ENCODE results near the gene TTC9B.
"Not testable (repeated sequence)": the region's sequence is repeated elsewhere in the genome, so short reads cannot be mapped to it uniquely, and the experiment has no call there.

TTC9B gene

GRCh38 chr19:40214936-40215335 is 3.2 kb downstream of the TTC9B start:
- no peak for DNase-seq (ENCODE audit: low spot score)

- no peak for DNase-seq (ENCODE audit: low spot score)
These were observed 4.2 kb downstream of the TTC9B start for GRCh38 chr19:40213882-40214570.

- DNase-seq (ENCODE audit: low spot score): no peak
These were observed 4.8 kb downstream of the TTC9B start for GRCh38 chr19:40213251-40213829.

DNA sequence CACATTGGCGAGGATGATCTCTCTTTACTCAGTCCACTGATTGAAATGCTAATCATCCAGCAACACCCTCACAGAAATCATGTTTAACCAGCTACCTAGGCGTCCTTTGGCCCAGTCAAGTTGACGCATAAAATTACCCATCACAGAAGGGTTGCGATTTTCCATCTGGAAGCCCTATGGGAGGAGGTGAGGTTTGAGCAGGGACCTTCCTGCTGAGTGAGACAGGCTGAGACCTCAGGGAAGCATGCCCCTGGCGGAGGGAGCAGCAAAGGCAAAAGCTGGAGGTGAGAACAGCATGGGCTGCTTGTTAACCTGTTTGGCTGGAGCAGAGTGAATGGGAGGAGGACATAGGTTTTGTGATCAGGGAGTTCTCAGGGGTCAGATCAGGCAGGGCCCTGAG is 7.3 kb downstream of the TTC9B start:
- no peak for DNase-seq (ENCODE audit: low spot score)

GRCh38 chr19:40208602-40209001 is 9.6 kb downstream of the TTC9B start:
- no peak for DNase-seq (ENCODE audit: low spot score)

DNA sequence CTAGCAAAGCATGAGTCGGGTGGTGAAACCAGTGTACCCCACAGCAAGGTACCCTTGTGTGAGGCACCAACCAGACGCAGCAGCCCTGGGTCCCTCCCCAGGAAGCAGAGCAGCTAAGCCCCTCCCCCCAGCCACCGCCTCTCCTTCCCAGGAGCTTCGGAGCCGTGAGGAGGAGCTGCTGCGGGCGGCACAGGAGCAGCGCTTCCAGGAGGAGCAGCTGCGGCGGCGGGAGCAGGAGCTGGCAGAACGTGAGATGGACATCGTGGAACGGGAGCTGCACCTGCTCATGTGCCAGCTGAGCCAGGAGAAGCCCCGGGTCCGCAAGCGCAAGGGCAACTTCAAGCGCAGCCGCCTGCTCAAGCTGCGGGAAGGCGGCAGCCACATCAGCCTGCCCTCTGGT is 12.4 kb downstream of the TTC9B start:
- no peak for DNase-seq (ENCODE audit: low spot score)

DNA sequence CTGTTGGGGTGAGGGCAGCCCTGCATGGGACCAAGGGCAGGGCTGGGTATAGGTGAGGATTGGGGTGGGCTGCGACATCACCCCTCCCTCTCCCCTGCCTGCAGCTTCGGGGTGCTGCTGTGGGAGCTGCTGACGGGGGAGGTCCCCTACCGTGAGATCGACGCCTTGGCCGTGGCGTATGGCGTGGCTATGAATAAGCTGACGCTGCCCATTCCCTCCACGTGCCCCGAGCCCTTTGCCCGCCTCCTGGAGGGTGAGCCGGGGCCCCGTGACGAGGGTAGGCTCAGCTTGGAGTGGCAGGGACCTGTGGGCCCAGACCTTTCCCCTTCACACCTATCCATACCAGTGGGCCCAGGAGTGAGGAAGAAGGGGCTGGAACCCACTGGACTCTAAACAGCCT is 13.8 kb downstream of the TTC9B start:
- no peak for DNase-seq (ENCODE audit: low spot score)

DNA sequence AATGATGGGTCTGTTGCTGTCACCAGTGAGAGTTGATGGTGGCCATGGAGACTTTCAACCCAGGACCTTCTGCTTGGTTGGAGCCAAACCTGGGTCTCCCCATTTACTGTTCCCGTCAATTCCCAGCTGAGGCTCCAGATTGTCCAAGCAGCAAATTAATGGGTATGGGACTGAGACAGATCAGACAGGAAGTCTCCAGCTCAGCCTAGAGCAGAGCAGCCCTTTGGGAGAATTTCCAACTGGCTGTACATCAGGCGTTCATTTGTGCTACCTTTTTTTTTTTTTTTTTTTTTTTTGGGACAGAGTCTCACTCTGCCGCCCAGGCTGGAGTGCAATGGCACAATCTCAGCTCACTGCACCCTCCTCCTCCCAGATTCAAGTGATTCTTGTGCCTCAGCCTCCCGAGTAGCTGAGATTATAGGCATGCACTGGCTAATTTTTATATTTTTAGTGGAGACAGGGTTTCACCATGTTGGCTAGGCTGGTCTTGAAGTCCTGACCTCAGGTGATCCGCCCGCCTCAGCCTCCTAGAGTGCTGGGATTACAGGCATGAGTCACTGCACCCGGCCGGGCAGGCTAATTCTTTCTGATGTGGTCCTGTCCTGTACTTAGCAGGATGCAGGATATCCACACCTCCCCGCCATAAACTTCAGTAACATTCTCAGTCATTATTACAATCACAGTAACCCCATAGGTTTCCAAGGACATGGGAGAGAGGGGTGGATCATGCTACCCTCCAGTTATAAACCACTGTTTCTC is 17.7 kb downstream of the TTC9B start:
- DNase-seq (ENCODE audit: low spot score): no peak

DNA sequence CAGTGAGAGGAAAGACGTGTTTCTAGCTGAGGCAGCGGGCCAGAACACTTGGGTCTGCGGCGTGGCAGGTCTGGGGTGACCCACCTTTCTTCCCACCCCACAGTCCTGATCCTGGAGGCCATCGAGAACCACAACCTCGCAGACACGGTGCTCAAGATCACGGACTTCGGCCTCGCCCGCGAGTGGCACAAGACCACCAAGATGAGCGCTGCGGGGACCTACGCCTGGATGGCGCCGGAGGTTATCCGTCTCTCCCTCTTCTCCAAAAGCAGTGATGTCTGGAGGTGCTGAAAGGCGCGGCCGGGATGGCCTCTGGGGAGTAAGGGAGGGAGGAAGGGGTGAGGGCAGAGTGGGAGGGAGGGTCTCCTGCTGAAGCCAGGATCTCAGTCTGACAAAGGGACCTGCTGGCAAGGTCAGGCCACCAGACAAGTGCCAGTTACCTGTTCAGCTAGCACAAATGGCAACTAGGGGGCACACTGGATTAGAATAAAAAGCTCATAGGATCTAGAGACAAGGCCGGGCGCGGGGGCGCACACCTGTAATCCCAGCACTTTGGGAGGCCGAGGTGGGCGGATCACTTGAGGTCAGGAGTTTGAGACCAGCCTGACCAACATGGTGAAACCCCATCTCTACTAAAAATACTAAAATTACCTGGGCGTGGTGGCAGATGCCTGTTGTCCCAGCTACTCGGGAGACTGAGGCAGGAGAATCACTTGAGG is 19.8 kb downstream of the TTC9B start:
- no peak for DNase-seq (ENCODE audit: low spot score)

DNA sequence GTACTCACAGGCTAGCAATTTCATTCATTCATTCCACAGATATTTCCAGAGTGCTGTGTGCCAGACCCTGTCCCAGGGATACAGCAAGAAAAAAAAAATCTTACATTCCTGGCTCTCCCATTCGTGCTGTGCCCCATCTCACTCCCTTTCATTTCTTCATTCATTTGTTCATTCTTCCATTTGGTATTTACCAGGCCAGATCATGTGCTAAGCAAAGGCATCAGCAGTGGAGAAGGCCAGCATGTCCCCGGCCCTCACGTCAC is 24.7 kb downstream of the TTC9B start:
- DNase-seq (ENCODE audit: low spot score): no peak

DNA sequence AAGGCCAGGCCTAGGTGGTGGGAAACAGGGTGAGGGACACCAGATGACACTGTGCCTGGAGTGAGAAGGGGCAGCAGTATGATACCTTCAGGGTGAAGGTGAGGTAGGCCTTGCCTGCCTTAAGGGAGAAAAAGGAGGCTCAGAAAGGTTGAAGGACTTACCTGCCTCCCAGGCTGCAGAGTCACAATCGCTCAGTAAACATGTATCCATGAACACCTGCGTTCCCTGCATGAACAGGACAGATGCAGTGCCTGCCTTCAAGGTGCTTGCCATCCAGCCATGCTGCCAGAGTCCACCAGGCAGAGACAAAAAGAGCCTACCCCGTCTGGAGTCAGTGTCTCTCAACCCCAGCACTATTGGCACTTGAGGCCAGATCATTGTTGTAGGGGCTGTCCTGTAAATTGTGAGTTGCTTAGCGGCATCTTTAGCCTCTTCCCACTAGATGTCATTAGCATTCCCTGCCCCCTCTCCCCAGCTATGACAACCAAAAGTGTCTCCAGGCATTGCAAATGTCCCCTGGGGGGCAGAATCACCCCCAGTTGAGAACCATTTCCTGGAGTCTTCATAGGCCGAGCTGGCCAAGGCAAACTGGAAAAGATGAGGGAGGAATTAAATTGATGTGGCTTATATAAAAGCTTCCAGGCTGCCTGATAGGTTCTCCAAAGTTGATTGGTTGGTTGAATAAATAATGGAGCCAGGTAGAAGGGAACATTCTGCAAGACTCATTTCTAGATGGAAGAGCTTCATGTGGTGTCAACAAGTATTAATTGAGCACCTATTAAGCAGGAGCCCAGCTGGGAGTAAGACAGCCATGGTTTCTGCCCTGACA is 25.2 kb downstream of the TTC9B start:
- DNase-seq (ENCODE audit: low spot score): no peak

- DNase-seq (ENCODE audit: low spot score): no peak
These were observed 26.1 kb downstream of the TTC9B start for GRCh38 chr19:40191836-40192646.

DNA sequence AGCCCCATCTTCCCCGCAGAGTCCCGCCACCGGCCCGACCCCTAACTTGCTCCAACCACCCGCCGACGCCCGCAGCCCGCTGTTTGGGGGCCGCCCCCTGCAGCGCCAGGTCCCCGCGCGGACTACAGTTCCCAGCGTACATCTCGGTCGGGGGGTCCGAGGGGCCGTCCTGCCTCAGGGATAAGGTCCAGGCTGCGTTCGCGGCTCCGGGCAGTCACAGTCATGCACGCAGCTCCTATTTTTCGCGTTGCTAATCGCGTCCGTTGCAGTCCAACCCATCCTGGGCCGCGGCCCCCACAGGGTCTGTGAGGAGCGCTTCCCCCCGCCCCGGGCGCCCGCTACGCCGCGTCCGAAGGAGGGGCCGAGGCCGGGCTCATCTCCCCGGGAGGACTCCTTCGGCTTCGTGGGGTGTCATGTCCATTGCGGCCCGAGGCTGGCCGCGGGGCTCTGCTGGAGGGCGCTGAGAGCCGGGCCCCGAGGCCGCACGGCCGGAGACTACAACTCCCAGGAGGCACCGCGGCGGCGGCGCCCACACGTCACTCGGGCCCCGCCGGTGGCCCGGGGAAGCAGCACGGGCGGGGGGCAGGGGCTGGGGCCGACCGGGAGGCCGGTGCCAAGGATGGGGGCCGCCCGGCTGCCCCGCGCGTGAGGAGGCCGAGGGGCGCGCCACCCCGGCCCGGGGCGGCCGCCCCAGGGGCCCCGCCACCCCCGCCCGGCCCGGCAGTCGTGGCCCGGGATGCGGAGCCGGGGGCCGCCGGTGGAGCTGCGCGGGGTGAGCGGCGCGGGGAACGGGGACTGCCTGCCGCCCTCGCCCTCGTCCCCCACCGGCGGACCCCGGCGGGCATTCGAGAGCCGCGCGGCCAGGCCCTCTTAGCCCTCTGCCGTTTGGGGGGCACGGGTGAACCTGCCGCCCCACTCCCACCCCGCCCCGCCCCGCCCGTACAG is 27.0 kb downstream of the TTC9B start, which contains the start of gene MAP3K10:
Gene MAP3K10, plus strand, starts transcription at position 536 of the 945 bp plus-strand sequence. CDS start 606 bp downstream, outside the sequence.
- DNase-seq (ENCODE audit: low spot score): peak; percentile 66

- DNase-seq (ENCODE audit: low spot score): no peak
These were observed 33.9 kb downstream of the TTC9B start for GRCh38 chr19:40184273-40184672.

GRCh38 chr19:40178756-40179155 is 39.4 kb downstream of the TTC9B start:
- no peak for DNase-seq (ENCODE audit: low spot score)

DNA sequence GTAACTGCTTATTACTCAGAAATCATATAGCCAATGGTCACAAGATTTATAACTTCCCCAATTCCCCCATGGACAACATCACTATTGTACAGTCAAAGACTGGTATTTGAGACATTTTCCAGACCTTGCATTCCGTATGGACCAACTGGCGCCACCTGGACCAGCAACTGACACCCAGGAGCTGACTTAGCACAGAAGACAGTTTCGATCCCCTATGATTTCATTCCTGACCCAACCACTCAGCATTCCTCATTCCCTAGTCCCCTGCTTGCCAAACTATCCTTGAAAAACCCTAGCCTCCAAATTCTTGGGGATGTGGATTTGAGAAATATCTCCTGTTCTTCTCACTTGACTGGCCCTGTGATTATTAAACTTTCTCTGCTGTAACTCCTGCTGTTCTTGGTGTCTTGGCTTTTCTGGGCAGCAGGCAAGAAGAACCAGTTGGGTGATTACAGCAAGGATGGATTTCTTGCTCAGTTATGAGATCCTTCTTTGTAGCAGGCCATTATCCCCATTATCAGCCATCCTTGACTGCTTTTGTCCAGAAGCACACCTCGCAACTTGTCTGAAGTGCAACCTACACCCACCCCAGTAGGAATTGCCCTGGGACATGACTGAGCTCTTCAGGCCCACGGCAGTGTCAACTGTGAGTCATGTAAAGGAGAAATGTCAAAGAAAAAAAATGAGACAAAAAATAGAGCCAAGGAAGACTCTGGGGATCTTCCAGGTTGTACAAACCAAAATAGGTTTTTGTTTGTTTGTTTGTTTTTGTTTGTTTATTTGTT is 40.7 kb downstream of the TTC9B start:
- DNase-seq (ENCODE audit: low spot score): no peak

DNA sequence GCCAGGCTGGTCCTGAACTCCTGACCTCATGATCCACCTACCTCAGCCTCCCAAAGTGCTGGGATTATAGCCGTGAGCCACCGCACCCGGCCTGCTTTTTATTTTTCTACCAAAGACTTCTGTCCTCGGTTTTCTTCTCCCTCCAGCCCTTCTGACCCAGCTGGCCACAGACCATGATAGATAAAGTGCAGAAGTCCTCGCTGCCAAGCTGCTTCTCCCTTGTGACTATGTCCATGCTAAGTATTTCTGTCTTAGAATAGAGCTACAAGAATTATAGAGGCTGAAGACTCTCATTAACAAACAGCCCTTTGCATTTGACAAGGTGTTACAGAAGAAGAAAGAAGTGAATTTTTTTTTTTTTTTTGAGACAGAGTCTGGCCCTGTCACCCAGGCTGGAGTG is 42.4 kb downstream of the TTC9B start:
- DNase-seq (ENCODE audit: low spot score): no peak

GRCh38 chr19:40174092-40174491 is 44.1 kb downstream of the TTC9B start:
- DNase-seq (ENCODE audit: low spot score): no peak

- not testable (repeated sequence) for DNase-seq (ENCODE audit: low spot score)
These were observed 46.9 kb downstream of the TTC9B start for GRCh38 chr19:40171293-40171692.

All from CD4-positive, alpha-beta T cell treated with Interleukin-6 at 100 ng/mL for 8 hours (primary cell).